ENCODE results near the gene CCDC154. TPM values are rescaled to one million over a fixed set of nuclear protein-coding genes. Genes with fewer than 3 reads are reported as not detected.

The CCDC154 gene
- total and polyA plus RNA-seq, 2 of the 4 experiments (the other 2 are of a cell fraction): 0.09 TPM; not detected in 1

GRCh38 chr16:1416521-1416941 is 27.8 kb downstream of the CCDC154 start:
- Histone ChIP-seq H3K4me3 (ENCODE audit: insufficient read depth, low read depth, low read length) (no peak overlapping the region), H3K36me3 (ENCODE audit: control insufficient read depth, insufficient read depth, low read length) (peaks cover 4% of the 10 kb centered on the region; the same call in 1 of the 2 replicates), H2AFZ (replicated peaks; ENCODE audit: low read length, poor library complexity) (no peak overlapping the region), H4K91ac (ENCODE audit: insufficient read depth, low read depth, low read length) (no peak overlapping the region), H2BK15ac (ENCODE audit: low read depth, low read length) (no peak overlapping the region), H2BK20ac (ENCODE audit: low read depth, low read length) (no peak overlapping the region), H3K79me1 (ENCODE audit: low read depth in 1 of 2, low read length in 2 of 2) (peaks cover 14 to 40% of the 10 kb centered on the region in 2 experiments), H4K20me1 (ENCODE audit: insufficient read depth, low read length) (no peaks in the 10 kb centered on the region), H3K4me2 (ENCODE audit: low read depth, low read length) (no peak overlapping the region), H3K18ac (ENCODE audit: low read depth, low read length) (no peak overlapping the region), H2AK9ac (replicated peaks; ENCODE audit: low read depth, low read length, poor library complexity) (no peak overlapping the region), H3K14ac (replicated peaks; ENCODE audit: low read depth, low read length) (no peak overlapping the region), H3K4ac (ENCODE audit: low read depth, low read length) (no peak overlapping the region), H3K23ac (ENCODE audit: low read depth, low read length) (no peak overlapping the region), H3K9me3 (ENCODE audit: control insufficient read depth, insufficient read depth, low read length) (no peaks in the 10 kb centered on the region), H3K9me1 (ENCODE audit: insufficient read depth, low read length) (no peaks in the 10 kb centered on the region), H4K5ac (ENCODE audit: low read depth, low read length) (no peak overlapping the region), H3K27ac (ENCODE audit: insufficient read depth, low read length) (no peak overlapping the region), H3K9ac (ENCODE audit: low read depth, low read length) (no peak overlapping the region), H3K27me3 (ENCODE audit: control insufficient read depth, insufficient read depth, low read length) (no peaks in the 10 kb centered on the region), H2BK5ac (ENCODE audit: low read depth, low read length, poor library complexity, severe bottlenecking) (no peak overlapping the region), H4K8ac (ENCODE audit: low read depth in 2 of 2, low read length in 2 of 2) (no peak overlapping the region), H2AK5ac (ENCODE audit: low read depth, low read length) (no peak overlapping the region), H3K4me1 (ENCODE audit: control insufficient read depth, insufficient read depth, low read length) (peaks cover 3% of the 10 kb centered on the region; the same call in 1 of the 2 replicates), H3K56ac (ENCODE audit: extremely low read depth, insufficient read depth, low read length) (no peak overlapping the region), H2BK120ac (ENCODE audit: low read depth, low read length) (no peak overlapping the region)
- dilution Hi-C loops (cut with HindIII; ENCODE audit: low sequenced_read_pairs, unreplicated experiment) (no loop called here), in situ Hi-C loops (cut with MboI; ENCODE audit: low sequenced_read_pairs) (no loop called here), intact Hi-C loops (cut with micrococcal nuclease) (no loop called here)
- BruUV-seq (replicated peaks): no TSS peak
- 93% methylated on average over 3 of the region's 3 CpGs; no CpG with 5 or more reads in 1 of the 2 experiments for WGBS, 2 experiments (ENCODE audit: extremely low coverage in 2 of 2, insufficient read length in 1 of 2)
- ChIA-PET CTCF (no interaction called here), POLR2A (ENCODE audit: unreplicated experiment) (no interaction called here)
- DNase-seq: no peak
- ATAC-seq (ENCODE audit: low read depth): no peak
- TF ChIP-seq POLR2A (IDR thresholded peaks at IDR 0.05; ENCODE audit: low read depth, low read length) (no peak), RFX5 (IDR thresholded peaks at IDR 0.05; ENCODE audit: low read depth, low read length) (no peak), NFE2L2 (IDR thresholded peaks at IDR 0.05; ENCODE audit: low read depth, low read length) (no peak), USF2 (IDR thresholded peaks at IDR 0.05; ENCODE audit: low read depth, low read length) (no peak), SMC3 (IDR thresholded peaks at IDR 0.05; ENCODE audit: low read depth, low read length) (no peak), RCOR1 (IDR thresholded peaks at IDR 0.05; ENCODE audit: insufficient replicate concordance, low read length) (no peak), CHD1 (IDR thresholded peaks at IDR 0.05; ENCODE audit: low read depth, low read length) (no peak), MXI1 (IDR thresholded peaks at IDR 0.05; ENCODE audit: borderline replicate concordance, low read depth, low read length) (no peak), BHLHE40 (IDR thresholded peaks at IDR 0.05; ENCODE audit: low read depth, low read length) (no peak), MAZ (IDR thresholded peaks at IDR 0.05; ENCODE audit: borderline replicate concordance, low read depth, low read length) (no peak), CEBPB (IDR thresholded peaks at IDR 0.05; ENCODE audit: low read depth, low read length) (no peak), MAFK (IDR thresholded peaks at IDR 0.05; ENCODE audit: low read depth, low read length) (no peak), CTCF (conservative IDR thresholded peaks at IDR 0.05; ENCODE audit: low read depth, low read length) (no peak), ELK1 (IDR thresholded peaks at IDR 0.05; ENCODE audit: borderline replicate concordance, low read depth, low read length) (no peak), FOS (IDR thresholded peaks at IDR 0.05; ENCODE audit: low read depth, low read length) (no peak)

Measured in IMR-90 (cell line).